HG03196 (cell line): ENCODE data around the gene BACE2.

Experiments
- ATAC-seq: cut with Tn5 transposase; IDR thresholded peaks from one replicate; pipeline ENCODE4 v1.9.1; 2021; ENCODE audit not compliant: unreplicated experiment

BACE2 gene

DNA sequence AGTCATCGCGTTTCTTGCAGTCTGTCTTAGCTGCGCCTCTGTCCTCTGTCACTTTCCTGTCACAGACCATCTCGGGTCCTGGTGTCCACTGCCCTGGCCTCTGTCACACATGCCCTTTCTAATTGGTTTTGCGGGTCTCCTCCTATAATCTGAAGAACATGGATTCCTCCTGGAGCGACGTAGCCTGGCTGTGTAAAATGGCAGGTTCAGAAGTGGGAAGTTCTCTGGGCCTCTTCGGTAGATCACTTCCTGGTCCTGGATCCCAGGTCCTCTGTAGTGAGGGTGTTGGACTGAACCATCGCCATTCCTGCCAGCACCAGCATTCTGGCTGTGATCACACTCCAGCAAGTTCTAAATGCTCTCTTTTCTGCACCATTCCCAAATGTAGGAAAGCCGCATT is 149.5 kb downstream of the BACE2 start:
- no peak for ATAC-seq

DNA sequence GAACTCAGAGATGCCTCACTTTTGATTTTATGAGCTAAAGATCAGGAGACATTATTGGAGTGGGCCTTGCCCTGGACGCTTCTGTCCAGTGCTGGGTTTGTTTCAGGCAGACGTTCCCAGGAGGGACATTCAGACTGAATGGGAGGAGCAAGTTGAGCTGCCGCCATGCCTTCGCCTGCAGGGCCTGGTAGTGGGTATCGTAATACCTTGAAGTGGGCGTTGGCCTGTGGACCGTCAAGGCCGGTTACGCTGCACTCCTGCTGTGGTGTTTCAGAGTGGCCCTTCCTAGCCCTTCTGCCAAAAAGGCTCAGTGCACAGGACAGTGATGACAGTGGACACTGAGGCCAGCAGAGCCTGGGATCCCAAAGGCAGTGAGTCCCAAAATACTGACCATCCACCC is 150.3 kb downstream of the BACE2 start:
- ATAC-seq, result no peak

DNA sequence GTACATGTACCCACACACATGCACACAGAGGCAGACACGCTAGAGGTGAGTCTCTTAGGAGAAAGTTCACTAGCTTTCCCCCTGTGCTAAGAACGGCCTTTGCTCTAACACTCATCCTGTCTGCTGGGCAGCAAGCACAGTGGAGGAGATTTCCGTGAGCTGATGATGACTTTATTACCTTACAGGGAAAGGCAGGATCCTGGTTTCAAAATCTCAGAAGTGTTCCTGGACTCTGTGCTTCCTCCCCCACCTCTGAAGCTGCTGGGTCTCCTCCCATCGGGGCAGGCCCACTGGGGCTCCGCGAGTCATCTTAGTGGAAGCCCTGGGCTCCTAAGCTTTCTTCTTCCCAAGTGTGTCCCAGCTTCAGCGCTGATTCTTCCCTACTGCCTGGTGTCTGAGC is 151.3 kb downstream of the BACE2 start:
- no peak for ATAC-seq

DNA sequence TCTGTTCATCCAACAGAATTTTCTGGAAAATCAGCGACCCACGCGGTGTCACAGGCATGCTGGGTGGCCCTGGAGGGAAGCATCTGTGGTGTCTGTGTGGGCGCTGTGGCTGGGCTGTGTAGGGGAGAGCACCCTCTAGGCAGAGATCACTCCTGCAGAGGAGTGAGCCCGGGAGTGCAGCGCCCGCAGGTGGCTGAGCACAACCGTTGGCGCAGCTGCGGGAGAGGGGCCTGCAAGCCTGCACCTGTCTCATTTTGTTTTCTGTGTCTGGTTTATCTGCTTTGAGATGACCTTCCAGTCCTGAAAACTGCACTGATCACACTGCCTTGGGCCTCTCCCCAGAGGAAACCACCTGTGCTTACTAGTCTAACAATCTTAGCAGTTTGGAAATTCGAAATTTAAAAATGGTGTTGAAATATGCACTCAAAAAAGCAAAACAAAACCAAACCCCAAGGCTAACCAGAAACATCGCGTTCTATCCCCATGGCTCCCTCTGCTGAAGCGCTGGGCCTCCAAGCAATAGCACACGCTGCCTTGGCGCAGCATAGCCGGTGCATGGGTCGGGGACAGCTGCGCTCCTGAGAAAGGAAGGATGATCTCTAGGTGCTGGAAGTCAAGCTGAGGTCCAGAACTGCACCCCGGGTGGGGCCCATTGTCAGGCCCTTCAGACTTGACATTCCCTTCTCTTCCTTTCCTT is 153.4 kb downstream of the BACE2 start:
- ATAC-seq, result no peak

DNA sequence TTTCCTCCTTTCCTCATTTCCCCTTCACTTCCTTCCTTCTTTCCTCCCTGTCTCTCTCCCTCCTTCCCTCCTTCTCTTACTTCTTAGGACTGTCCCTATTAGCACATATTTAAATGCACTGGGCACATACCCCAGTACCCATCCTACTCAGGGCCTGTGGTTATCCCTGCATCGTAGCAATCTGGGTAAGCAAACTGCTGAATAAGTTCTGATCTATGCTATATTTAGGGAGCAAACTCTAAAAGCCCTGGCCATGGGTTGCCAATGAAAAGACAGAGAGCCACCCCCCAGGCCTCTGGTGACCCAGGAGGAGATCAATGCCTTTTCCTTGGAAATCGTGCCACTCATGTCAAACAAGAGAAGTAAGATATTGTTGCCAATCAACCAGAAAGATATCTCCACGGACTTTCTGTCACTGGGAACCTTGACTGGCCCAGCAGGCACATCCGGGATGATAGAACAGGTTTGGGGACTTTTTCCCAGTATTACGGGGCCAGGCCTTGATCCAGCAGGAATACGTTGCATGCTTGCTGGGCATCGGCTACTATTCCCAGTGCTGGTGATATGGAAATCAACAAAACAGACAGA is 154.0 kb downstream of the BACE2 start:
- no peak for ATAC-seq

DNA sequence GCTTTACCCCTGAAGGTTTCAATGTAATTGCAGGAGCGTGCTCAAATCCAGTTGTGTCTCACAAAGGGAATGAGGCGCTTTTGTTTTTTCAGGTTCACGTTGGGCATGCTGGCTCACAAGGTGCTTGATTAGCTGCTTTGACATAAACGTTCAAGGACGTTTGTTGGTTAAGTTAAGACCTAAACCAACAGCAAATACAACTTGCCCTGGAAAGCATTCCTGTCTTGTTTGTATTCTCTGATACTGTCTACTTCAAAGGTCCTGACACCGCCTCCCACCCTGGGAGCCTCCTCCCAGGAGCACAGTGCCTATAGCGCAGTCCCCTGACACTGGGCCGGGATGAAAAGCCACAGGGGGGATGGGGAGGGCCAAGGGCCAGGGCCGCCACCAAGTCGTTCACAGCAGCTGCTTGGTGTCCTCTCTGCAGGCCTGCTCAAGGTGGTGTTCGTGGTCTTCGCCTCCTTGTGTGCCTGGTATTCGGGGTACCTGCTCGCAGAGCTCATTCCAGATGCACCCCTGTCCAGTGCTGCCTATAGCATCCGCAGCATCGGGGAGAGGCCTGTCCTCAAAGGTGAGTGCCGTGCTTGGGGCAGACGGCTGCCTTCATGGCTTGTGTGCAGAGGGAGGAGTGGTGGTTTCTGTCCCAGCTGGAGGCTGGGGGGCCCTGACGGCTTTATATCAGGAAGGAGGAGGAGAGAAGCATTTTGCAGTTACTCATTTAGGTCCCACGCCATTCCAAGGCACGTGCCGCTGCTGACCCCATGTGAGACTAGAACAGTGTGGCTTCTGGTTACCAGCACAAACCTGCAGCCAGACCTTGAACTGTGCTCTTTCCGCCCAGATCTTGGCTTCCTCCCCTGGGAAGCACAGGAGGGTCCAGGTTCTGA is 154.8 kb downstream of the BACE2 start:
- no peak for ATAC-seq

DNA sequence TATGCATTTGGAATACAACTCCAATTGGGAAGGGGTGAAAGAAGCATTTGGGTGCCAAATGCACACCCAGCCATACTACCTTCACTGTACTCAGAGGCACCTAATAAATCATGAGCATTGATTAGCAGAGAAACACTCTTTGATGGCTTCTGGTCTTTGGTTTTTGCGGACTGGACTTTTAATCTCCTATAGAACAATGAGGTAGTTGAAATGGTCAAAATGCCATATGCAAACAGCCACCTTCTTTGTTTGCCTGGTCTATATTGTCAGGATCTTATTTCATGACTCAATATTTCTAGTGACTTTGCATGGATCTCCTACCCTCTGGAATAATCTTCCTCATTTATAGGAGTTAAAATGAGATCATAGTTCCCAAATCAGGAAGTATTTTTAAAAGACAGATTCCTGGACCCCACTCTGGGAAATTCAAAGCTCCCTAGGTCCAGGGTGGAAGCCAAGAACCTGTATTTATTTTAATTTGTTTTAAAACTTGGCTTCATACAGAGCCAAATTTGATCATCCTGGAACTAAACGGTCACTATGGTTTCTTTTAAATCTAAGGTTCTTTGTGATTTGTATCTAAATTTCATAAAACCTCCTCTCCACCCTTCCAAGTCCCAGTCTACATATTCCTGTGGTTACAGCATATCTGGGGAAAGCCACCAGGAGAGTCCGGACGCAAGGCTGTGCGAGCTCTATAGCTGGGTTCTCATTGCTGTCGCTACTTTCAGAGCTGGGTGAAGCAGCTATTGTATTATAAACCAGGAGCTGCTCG is 157.4 kb downstream of the BACE2 start:
- no peak for ATAC-seq

DNA sequence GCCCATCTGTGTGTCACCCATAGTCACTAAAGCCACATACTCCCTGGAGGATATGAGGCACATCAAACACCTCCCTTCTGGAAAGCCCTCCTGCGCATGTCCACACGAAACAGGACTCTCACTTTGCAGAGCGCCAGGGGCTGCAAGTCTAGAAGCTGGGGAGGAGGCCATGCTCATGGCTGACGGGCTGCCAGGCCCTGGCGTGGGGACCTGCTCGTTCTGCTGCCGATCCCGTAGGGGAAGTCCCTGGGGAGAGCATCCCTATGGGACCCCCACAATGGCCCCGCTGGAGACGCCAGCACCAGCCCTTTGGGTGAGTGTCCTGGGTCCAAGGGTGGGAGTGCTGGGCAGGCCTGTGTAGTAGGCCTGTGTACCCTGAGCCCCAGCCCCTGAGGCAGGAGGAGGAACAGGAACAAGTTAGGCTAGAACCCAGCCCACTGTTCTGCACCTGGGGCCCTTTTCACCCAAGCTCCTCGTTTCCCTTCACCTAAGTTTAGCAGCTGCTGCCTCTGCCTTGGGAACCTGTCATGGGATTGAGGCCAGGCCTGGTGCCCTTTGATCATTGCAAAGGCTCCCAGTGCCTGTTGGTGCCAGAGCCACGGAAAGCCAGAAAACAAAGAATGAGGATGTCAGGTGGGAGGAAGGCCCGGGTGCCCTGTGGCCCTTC is 158.6 kb downstream of the BACE2 start:
- no peak for ATAC-seq

DNA sequence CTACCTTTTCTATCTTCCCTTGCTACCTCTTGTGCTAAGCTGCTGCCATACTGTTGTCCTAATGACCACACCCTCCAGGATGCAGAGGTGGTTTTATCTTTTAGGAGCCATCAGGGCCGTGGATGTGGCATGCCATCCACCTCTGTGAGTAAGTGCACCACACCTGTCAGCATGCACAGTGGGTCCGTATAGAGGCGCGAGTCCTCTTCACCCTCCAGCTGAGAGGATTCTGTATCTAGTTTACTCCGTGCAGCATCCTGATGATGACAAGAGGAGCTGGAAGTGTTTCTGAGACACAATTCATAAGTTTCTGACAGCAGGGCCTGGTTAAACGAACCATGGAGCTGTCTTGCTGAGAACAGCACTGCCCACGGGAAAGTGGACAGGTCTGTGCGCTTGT is 159.8 kb downstream of the BACE2 start:
- ATAC-seq, result no peak

DNA sequence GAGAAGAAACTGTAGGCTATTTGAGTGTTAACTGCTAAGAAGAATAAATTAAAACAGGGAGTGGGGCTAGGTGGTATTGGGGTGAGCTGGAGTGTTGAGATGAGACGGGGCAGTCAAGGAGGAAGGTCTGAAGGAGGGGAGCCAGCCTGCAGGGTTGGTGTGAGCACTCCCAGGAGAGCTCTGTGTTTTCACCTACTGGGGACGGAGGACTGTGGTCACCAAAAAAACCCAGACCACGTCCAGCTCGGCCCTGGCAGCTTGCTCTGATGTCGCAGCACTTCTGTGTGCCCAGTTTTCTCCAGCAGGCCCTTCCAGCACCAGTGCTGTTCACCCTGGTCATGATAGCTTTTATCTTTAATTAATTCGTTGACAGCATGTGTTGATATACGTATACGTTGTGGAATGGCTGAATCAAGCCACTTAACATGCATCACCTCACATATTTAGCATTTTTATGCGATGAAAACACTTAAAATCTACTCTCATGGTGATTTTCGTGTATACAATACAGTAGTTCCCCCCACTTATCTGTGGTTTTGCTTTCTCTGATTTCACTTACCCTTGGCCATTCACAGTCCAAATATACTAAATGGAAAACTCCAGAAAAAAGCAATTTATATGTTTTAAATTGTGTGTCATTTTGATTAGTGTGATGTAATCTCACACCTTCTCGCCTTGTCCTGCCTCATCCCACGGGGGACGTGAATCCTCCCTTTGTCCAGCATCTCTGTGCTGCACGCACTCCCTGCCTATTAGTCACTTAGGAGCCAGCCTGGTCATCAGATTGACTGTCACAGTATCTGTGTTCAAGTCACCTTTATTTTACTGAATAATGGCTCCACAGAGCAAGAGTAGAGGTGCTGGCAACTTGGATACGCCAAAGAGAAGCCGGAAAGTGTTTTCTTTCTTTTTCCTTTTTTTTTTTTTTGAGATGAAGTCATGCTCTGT is 161.0 kb downstream of the BACE2 start:
- ATAC-seq, result no peak
